ENCODE measurements around the gene SPARC. TPM values are rescaled to one million over a fixed set of nuclear protein-coding genes. Genes with fewer than 3 reads are reported as not detected.

The SPARC gene
- polyA plus RNA-seq, result 35.7 and 37.1 TPM in 2 replicates

DNA sequence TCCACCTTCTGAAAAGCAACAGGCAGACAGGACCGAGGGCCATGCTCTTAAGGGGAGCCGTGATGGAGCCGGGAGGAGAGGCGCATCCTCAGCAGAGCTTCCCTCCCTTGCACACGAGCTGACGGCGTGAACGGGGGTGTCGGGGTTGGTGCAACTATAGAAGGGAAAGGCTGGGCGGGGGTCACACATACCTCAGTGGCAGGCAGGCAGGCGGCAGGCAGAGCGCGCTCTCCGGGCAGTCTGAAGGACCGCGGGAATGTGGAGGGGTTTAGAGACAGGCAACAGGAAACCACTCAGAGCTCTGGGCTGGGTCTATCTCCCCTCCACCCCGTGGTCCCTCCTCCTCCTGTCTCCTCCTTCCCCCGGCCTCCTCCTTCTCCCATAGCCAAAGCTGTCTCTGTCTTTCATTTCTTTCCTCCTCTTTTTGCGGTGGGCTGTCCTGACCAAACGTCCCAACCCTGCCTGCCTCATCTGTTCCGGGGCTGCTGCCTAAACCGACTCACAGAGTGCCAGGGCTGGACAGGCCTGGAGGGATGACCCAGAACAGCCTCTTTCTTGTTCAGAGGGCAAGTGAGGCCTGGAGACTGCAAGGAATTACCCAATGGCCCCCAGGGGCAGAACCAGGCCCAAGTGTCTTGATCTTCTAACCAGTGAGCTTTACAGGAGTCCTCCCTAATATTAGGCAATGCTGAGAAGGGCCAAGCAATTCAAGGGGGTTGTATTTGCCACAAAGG lies at the start of gene SPARC:
TSS of gene SPARC (minus strand) at position 242 of the 734 bp plus-strand sequence. CDS start 10,727 bp downstream, outside the sequence.

Other genes starting within 250 kb of the SPARC start
- gene SLC36A1, start 239.3 kb downstream of the SPARC start, polyA plus RNA-seq, result 0.78 and 1.5 TPM in 2 replicates
- gene FAT2, start 95.6 kb downstream of the SPARC start, polyA plus RNA-seq, result 0.52 and 0.83 TPM in 2 replicates
- gene ATOX1, start 71.7 kb upstream of the SPARC start, polyA plus RNA-seq, result 348 and 419 TPM in 2 replicates
- 31.8 and 40.6 TPM in 2 replicates for gene G3BP1, start 85.0 kb upstream of the SPARC start, polyA plus RNA-seq
- 0.35 TPM in 1 of 2 replicates, not detected in the other for gene GLRA1, start 237.9 kb upstream of the SPARC start, polyA plus RNA-seq

All from Purkinje cell (primary cell).